GM18858 (cell line): ENCODE data around the gene CPNE1.
"Not testable (repeated sequence)": the region's sequence is repeated elsewhere in the genome, so short reads cannot be mapped to it uniquely, and the experiment has no call there.

ENCODE experiments used
- ATAC-seq: cut with Tn5 transposase; IDR thresholded peaks from one replicate; pipeline ENCODE4 v1.9.1; 2021; ENCODE audit not compliant: unreplicated experiment

The CPNE1 gene

GRCh38 chr20:35664466-35665206 lies at the start of gene CPNE1, which contains the start of gene RBM12:
CPNE1 (minus strand) TSS chr20:35664900; CDS start chr20:35632923, 31,977 bp downstream.
RBM12 (minus strand) TSS chr20:35664900; CDS start chr20:35655322, 9,578 bp downstream.
- peak; percentile 52 for ATAC-seq

DNA sequence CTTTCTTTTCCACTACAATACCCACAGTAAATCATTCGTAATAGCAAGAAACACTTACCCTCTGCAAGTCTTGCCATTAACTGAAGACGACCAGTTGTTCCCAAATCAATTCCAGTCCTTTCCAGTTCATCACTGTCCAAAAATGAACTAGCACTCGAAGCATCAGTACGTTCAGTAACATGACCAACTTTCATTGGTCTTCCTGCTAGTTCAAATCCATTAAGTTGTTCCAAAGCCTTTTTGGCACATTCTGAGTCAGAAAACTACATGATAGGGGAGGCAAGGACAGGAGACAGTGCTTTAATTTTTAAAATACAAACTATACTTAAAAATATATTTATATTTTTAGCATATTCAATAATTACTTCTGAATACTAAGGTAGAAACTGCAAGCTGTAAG lies 49.4 kb upstream of the CPNE1 start:
- ATAC-seq, result no peak

DNA sequence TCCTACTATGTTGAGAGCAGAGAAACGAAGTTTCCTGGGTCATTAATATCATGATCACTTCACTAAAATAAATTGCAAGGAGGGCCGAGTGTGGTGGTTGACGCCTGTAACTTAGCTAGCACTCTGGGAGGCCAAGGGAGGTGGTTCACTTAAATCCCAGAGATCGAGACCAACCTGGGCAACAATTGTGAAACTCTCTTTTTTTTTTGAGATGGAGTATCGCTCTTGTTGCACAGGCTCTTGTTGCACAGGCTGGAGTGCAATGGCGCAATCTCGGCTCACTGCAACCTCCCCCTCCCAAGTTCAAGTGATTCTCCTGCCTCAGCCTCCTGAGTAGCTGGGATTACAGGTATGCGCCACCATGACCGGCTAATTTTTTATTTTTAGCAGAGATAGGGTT lies 48.4 kb upstream of the CPNE1 start:
- not testable (repeated sequence) for ATAC-seq

DNA sequence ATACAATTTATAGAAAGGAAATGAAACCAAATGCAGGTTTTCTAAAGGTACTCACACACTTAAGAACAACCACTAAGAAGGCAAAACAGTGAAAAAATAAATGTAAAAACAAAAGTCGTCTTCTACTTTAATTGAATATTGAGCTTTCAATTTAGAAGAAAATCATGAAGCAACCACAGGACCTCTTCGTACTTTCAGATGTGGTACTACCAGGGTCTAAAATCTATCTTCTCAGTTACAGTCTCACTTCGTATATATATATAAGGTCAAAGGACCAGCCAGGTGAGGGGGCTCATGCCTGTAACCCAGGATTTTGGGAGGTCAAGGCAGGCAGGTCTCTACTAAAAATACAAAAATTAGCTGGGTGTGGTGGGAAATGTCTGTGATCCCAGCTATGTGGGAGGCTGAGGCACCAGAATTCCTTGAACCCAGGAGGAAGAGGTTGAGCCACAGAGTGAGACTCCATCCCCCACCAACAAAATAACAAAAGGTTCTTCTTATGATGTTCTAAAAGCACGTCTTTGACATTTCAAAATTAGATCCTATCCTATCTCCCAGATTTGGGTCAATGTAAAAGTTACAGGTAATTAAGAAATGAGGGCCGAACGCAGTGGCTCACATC lies 47.0 kb upstream of the CPNE1 start:
- no peak for ATAC-seq

- ATAC-seq, result no peak
Observed at GRCh38 chr20:35710884-35711587, 46.3 kb upstream of the CPNE1 start.

GRCh38 chr20:35710039-35710438 lies 45.3 kb upstream of the CPNE1 start:
- ATAC-seq, result no peak

GRCh38 chr20:35709259-35709658 lies 44.6 kb upstream of the CPNE1 start:
- ATAC-seq, result no peak

DNA sequence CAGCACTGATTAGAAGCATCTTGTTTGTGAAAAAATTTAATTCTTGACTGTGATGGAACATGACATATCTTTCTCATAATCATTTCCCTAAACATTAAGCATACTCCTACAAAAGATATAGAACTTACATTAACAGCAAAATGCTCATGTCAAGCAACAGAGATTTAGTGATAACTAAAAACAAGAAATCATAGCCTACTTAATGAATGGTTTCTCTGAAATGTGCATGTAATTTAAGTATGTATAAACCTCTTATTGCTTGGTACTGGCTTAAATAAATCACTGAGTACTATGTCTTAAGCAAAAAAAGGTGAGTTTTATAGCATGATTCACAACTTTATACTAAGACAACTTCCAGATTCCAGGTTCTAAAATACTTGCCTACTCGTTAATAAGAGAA lies 43.8 kb upstream of the CPNE1 start:
- no peak for ATAC-seq

DNA sequence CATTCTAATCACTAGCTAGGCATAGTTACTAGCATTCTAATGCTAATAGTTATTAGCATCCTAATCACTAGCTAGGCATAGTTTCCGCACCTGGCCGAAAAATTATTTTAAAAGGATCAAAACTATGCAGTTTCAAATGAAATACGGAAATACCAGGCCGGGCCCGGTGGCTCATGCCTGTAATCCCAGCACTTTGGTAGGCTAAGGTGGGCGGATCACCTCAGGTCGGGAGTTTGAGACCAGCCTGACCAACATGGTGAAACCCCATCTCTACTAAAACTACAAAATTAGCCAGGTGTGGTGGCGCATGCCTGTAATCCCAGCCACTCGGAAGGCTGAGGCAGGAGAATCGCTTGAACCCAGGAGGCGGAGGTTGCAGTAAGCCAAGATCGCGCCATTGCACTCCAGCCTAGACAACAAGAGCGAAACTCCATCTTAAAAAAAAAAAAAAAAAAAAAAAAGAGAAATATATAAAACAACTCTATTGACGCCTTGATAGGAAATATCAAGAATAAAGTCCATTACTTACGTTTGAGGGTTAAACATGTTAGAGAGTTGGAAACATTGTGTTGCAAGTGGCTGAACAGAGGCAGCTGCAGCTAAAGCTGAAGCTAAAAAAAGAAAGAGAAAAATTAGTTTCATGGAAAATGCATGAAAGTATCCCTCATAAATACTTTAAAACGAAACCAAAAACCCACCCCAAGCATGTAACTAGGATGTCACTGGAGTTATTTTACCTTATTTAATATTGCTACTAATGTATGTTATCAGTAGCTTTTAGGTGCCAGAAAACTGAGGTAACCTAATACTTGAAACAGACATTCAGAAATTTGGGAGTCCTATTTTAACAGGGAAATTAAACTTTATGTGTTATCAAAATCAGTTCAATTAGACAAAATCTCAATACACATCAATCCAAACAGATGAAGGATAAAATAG lies 42.2 kb upstream of the CPNE1 start:
- ATAC-seq, result not testable (repeated sequence)

DNA sequence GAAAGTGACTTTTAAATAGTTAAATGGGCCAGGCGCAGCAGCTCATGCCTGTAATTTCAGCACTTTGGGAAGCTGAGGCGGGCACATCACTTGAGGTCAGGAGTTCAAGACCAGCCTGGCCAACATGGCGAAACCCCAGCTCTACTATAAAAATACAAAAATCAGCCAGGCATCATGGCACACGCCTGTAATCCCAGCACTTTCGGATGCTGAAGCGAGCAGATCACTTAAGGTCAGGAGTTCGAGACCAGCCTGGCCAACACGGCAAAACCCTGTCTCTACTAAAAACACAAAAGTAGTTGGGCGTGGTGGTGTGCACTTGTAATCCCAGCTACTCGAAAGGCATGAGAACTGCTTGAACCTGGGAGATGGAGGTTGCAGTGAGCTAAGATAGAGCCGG lies 41.2 kb upstream of the CPNE1 start:
- not testable (repeated sequence) for ATAC-seq

GRCh38 chr20:35704514-35705261 lies 40.0 kb upstream of the CPNE1 start:
- no peak for ATAC-seq

GRCh38 chr20:35702824-35703695 lies 38.4 kb upstream of the CPNE1 start:
- ATAC-seq, result no peak

DNA sequence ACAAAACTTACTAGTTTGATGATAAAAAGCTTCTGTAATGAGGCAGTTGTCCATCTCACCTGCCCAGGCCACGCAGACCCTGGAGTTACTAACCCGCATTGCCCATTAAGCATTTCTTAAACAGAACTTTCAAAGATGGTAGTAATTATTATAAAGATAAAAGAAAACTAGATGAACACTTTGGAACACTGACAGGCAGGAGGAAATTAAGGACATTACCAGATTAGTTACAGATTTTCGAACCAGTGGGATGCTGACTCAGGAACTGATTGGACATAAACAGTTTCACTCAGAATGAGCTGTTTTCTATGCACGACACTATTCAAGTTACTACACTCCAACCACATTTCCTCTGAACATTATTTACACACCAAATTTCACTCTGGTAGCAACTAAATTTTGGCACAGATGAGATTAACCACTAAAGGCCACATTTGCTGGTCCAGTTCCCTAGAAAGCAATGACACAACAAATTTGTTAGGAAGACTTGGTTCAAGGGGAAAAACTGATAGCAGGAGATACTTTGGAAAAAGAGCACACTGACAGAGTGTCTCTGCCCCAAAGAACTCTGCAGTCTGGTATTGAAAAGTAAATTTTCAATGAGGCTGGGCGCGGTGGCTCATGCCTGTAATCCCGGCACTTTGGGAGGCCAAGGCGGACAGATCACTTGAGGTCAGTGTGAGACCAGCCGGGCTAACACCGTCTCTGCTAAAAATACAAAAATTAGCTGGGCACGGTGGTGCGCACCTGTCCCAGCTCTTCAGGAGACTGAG lies 37.5 kb upstream of the CPNE1 start:
- ATAC-seq, result no peak

DNA sequence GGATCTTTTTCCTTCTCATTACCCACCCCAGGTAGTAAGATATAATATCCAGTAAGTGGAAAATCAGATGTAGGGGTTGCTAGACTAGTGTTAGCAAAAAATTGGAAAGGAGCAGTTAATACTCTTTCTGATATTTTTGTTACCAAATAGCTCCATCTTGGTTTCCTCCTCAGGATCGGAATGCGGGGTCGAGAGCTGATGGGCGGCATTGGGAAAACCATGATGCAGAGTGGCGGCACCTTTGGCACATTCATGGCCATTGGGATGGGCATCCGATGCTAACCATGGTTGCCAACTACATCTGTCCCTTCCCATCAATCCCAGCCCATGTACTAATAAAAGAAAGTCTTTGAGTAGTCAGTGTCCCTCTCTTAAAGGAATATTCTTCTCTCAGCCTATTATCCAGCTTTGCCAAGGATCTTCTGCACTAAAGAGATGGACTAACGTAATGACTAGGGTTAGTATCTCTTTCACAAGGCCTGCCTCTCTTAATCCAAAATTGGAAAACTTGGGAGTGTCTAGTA lies 36.0 kb upstream of the CPNE1 start:
- ATAC-seq, result no peak

- ATAC-seq, result no peak
Observed at GRCh38 chr20:35699957-35700624, 35.4 kb upstream of the CPNE1 start.

- ATAC-seq, result peak; percentile 71
Observed at GRCh38 chr20:35699127-35699956, 34.6 kb upstream of the CPNE1 start, which contains the start of the genes NFS1 and ROMO1. NFS1 (minus strand) TSS chr20:35699352; CDS start chr20:35699288, 64 bp downstream. ROMO1 (plus strand) TSS chr20:35699405; CDS start chr20:35699633, 228 bp downstream.
